Endodermal cell (in vitro differentiated cells): Measurements from ENCODE around the gene AKR1D1. TPM values are rescaled to one million over a fixed set of nuclear protein-coding genes. Genes with fewer than 3 reads are reported as not detected.
"Not testable (repeated sequence)": the region's sequence is repeated elsewhere in the genome, so short reads cannot be mapped to it uniquely, and the experiment has no call there.

Source experiments
- DNase-seq: peaks from one replicate; pipeline ENCODE4 v3.0.0-alpha.2; 2017
- H3K27ac ChIP-seq: 2 replicates; pipeline ENCODE4 v1.5.1; 2013; ENCODE audit warnings: mild to moderate bottlenecking, low read depth, low read length, moderate library complexity
- H3K27me3 ChIP-seq: 2 replicates; pipeline ENCODE4 v1.6.1; 2013; ENCODE audit warnings: mild to moderate bottlenecking, low read length, moderate library complexity; ENCODE audit not compliant: insufficient read depth, control insufficient read depth, poor library complexity, severe bottlenecking
- H3K36me3 ChIP-seq: 2 replicates; pipeline ENCODE4 v1.7.0; 2013; ENCODE audit warnings: mild to moderate bottlenecking, low read length, moderate library complexity; ENCODE audit not compliant: control insufficient read depth, insufficient read depth
- H3K4me1 ChIP-seq: one replicate; pipeline ENCODE4 v1.7.0; 2013; ENCODE audit warnings: low read length; ENCODE audit not compliant: control insufficient read depth, insufficient read depth
- H3K4me3 ChIP-seq: 2 replicates; pipeline ENCODE4 v1.5.1; 2013; ENCODE audit warnings: mild to moderate bottlenecking, low read length, moderate library complexity
- H3K9ac ChIP-seq: 2 replicates; pipeline ENCODE4 v1.6.1; 2013; ENCODE audit warnings: mild to moderate bottlenecking, low read length, moderate library complexity; ENCODE audit not compliant: poor library complexity, severe bottlenecking; ENCODE audit errors: extremely low read depth
- H3K9me3 ChIP-seq: 2 replicates; pipeline ENCODE4 v1.6.1; 2013; ENCODE audit warnings: mild to moderate bottlenecking, low read length, moderate library complexity; ENCODE audit not compliant: control insufficient read depth
- H3K27ac Mint-ChIP-seq: 2 replicates; pipeline ENCODE4 v1.8.0; 2020; ENCODE audit warnings: mixed read lengths
- H3K27me3 Mint-ChIP-seq: 2 replicates; pipeline ENCODE4 v1.8.0; 2021; ENCODE audit warnings: mild to moderate bottlenecking, mixed read lengths; ENCODE audit not compliant: insufficient read depth
- H3K36me3 Mint-ChIP-seq: 2 replicates; pipeline ENCODE4 v1.8.0; 2020; ENCODE audit warnings: low read depth, mixed read lengths
- H3K4me1 Mint-ChIP-seq: 2 replicates; pipeline ENCODE4 v1.8.0; 2020; ENCODE audit warnings: mixed read lengths
- H3K4me3 Mint-ChIP-seq: 2 replicates; pipeline ENCODE4 v1.8.0; 2020; ENCODE audit warnings: mild to moderate bottlenecking, moderate library complexity, mixed read lengths
- H3K9me3 Mint-ChIP-seq: 2 replicates; pipeline ENCODE4 v1.8.0; 2020; ENCODE audit warnings: mild to moderate bottlenecking, mixed read lengths
- WGBS, 2 experiments: methylation state at CpG; one replicate each; pipeline versions ENCODE4 v1.1.5 to v1.1.7; 2013; ENCODE audit warnings: missing lambda C conversion rate in 2 of 2, mixed read lengths in 1 of 2; ENCODE audit not compliant: insufficient coverage in 1 of 2, insufficient read length in 1 of 2; 5-methylcytosine and 5-hydroxymethylcytosine counted together
- total RNA-seq, 2 donors: library from RNA; stranded (reverse); fragmentation: NEBNext Ultra II Directional in 1 of 2; extraction: Animal tissue kit (Norgen Biotek cat#: 25700) in 1 of 2; gene quantifications; 2 replicates in 1 of 2; 3 replicates in 1 of 2; pipeline ENCODE4 v1.2.1, GENCODE V29; 2021
- TF ChIP-seq, protein P1 (sequence below): fragments of 200-600 bp; sonication (generic); conservative IDR thresholded peaks from 2 replicates; pipeline ENCODE4 v1.5.0; 2021; ENCODE audit warnings: antibody characterized with exemption, mild to moderate bottlenecking

AKR1D1 gene
- total RNA-seq, 2 donors from 2014 or later = not detected

DNA sequence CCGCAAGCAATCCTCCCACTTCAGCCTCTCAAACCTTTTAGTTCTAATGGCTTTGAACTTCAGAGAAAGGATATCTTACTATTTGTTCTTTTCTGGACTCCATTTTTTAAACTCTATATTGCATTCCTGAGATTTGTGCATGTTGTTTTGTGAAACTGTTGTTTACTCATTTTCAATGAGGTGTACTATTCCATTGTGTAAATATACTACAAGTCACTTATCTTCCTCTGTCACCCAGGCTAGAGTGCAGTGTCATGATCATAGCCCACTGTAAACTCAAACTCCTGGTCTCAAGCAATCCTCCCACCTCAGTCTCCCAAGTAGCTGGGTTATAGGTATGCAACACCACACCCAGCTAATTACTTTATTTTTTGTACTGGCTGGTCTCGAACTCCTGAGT, 31.4 kb upstream of the AKR1D1 start:
- no peak for DNase-seq
- Histone ChIP-seq H3K9ac (no peak overlapping the region), H3K4me1 (no peaks in the 10 kb centered on the region), H3K36me3 (no peaks in the 10 kb centered on the region), H3K27ac (no peak overlapping the region), H3K4me3 (no peak overlapping the region), H3K9me3 (peaks cover 4% of the 10 kb centered on the region), H3K27me3 (no peaks in the 10 kb centered on the region)
- H3K4me3 Mint-ChIP-seq = no peak overlapping the region
- H3K9me3 Mint-ChIP-seq = peaks cover 23% of the 10 kb centered on the region
- peaks cover 10% of the 10 kb centered on the region for H3K4me1 Mint-ChIP-seq
- H3K27me3 Mint-ChIP-seq = no peaks in the 10 kb centered on the region
- TF ChIP-seq, protein P1, sequence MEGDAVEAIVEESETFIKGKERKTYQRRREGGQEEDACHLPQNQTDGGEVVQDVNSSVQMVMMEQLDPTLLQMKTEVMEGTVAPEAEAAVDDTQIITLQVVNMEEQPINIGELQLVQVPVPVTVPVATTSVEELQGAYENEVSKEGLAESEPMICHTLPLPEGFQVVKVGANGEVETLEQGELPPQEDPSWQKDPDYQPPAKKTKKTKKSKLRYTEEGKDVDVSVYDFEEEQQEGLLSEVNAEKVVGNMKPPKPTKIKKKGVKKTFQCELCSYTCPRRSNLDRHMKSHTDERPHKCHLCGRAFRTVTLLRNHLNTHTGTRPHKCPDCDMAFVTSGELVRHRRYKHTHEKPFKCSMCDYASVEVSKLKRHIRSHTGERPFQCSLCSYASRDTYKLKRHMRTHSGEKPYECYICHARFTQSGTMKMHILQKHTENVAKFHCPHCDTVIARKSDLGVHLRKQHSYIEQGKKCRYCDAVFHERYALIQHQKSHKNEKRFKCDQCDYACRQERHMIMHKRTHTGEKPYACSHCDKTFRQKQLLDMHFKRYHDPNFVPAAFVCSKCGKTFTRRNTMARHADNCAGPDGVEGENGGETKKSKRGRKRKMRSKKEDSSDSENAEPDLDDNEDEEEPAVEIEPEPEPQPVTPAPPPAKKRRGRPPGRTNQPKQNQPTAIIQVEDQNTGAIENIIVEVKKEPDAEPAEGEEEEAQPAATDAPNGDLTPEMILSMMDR = no peak
- 94 to 98% methylated on average over 2 of the region's 2 CpGs for WGBS, 2 experiments
- no peak overlapping the region for H3K27ac Mint-ChIP-seq
- peaks cover 4% of the 10 kb centered on the region for H3K36me3 Mint-ChIP-seq

DNA sequence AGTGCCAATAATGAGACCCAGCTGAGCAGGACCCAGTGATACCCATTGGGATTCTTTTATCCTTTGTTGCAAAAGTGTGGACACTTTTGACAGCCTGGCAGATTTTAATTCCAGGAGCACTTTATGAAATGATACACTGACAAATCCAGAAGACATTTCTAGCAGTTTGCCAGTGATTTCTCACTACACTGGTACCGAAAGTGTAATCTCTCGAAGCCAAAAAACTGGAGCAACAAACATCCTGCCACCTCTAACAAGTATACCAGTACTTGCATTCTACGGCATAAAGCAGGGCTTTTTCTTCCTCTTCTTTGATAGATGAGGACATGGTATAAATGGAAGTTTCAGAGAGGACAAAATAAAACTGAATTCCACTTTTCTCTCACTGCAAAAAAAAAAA, 28.4 kb upstream of the AKR1D1 start:
- Mint-ChIP-seq H3K4me1 (peaks cover 10% of the 10 kb centered on the region), H3K4me3 (no peak overlapping the region), H3K9me3 (peaks cover 14% of the 10 kb centered on the region), H3K36me3 (no peaks in the 10 kb centered on the region), H3K27me3 (peaks cover 2% of the 10 kb centered on the region), H3K27ac (no peak overlapping the region)
- WGBS, 2 experiments = 89% methylated on average over 2 of the region's 3 CpGs; no CpG with 5 or more reads in 1 of the 2 experiments
- H3K27me3 ChIP-seq = no peaks in the 10 kb centered on the region
- H3K9ac ChIP-seq = no peak overlapping the region
- no peak overlapping the region for H3K4me3 ChIP-seq
- no peak for DNase-seq
- no peaks in the 10 kb centered on the region for H3K36me3 ChIP-seq
- no peak overlapping the region for H3K27ac ChIP-seq
- no peaks in the 10 kb centered on the region for H3K9me3 ChIP-seq
- TF ChIP-seq, protein P1 = no peak
- H3K4me1 ChIP-seq = no peaks in the 10 kb centered on the region

DNA sequence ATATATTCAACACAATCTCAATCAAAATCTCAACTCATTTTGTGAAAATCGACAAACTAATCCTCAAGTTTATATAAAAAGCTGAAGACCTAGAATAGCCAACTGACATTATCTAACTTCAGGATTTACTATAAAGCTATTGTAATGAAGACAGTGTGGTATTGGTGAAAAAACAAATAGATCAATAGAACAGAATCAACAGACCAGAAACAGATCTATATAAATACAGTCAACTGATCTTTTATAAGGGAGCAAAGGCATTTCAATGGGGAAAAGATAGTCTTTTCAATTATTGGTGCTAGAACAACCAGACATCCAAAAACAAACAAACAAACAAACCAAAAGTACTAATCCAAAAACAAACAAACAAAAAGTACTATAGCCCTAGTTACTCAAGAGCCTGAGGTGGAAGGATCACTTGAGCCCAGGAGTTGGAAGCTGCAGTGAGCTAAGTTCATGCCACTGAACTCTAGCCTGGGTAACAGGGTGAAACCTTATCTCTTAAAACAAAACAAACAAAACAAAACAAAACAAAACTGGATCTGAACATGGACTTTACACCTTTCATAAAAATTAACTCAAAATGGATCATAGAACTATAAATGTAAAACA, 26.6 kb upstream of the AKR1D1 start:
- no peaks in the 10 kb centered on the region for H3K27me3 ChIP-seq
- 88% methylated on average over 1 of the region's 1 CpG; no CpG with 5 or more reads in 1 of the 2 experiments for WGBS, 2 experiments
- no peak overlapping the region for H3K4me3 Mint-ChIP-seq
- H3K27me3 Mint-ChIP-seq = peaks cover 2% of the 10 kb centered on the region
- no peak overlapping the region for H3K9ac ChIP-seq
- no peaks in the 10 kb centered on the region for H3K36me3 ChIP-seq
- no peaks in the 10 kb centered on the region for H3K4me1 ChIP-seq
- H3K36me3 Mint-ChIP-seq = no peaks in the 10 kb centered on the region
- no peaks in the 10 kb centered on the region for H3K9me3 ChIP-seq
- H3K9me3 Mint-ChIP-seq = peaks cover 14% of the 10 kb centered on the region
- no peak overlapping the region for H3K4me3 ChIP-seq
- peaks cover 10% of the 10 kb centered on the region for H3K4me1 Mint-ChIP-seq
- no peak for DNase-seq
- no peak overlapping the region for H3K27ac ChIP-seq
- TF ChIP-seq, protein P1 = no peak
- H3K27ac Mint-ChIP-seq = no peak overlapping the region

DNA sequence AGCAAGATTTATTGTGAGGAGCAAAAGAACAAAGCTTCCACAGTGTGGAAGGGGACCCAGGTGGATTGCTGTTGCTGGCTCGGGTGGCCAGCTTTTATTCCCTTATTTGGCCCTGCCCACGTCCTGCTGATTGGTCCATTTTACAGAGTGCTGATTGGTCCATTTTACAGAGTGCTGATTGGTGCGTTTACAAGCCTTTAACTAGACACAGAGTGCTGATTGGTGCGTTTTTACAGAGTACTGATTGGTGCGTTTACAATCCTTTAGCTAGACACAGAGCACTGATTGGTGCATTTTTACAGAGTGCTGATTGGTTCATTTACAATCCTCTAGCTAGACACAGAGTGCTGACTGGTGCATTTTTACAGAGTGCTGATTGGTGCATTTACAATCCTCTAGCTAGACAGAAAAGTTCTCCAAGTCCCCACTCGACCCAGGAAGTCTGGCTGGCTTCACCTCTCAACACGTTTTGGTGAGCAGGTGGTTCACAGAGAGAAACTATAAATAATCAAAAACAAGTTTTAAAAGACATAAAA, 24.5 kb upstream of the AKR1D1 start:
- H3K4me3 Mint-ChIP-seq, H3K36me3 ChIP-seq, H3K27me3 ChIP-seq, H3K4me3 ChIP-seq, DNase-seq, H3K27me3 Mint-ChIP-seq, H3K9ac ChIP-seq, H3K4me1 ChIP-seq, H3K27ac ChIP-seq, H3K9me3 ChIP-seq, H3K36me3 Mint-ChIP-seq, H3K27ac Mint-ChIP-seq: not testable (repeated sequence)
- Mint-ChIP-seq H3K4me1 (peaks cover 10% of the 10 kb centered on the region), H3K9me3 (peaks cover 20% of the 10 kb centered on the region)
- 92 to 93% methylated on average over 6 to 7 of the region's 7 CpGs for WGBS, 2 experiments
